ENCODE results near the gene HCFC1. TPM values are rescaled to one million over a fixed set of nuclear protein-coding genes. Genes with fewer than 3 reads are reported as not detected.
A peak's percentile ranks its signal among the peaks of the same experiment; 100 is the strongest.

Gene HCFC1
- total RNA-seq, 1 experiment from 2014 or later = 16.1 TPM

- in situ Hi-C loops (cut with HindIII; ENCODE audit: low sequenced_read_pairs) = no loop called here
Measured at GRCh38 chrX:153947009-153947769, 24.4 kb downstream of the HCFC1 start.

GRCh38 chrX:153945956-153946943 is 25.4 kb downstream of the HCFC1 start:
- no peak for DNase-seq (ENCODE audit: low spot score)
- in situ Hi-C loops (cut with HindIII; ENCODE audit: low sequenced_read_pairs) = no loop called here

More at GRCh38 chrX:153947009-153947769, 24.4 kb downstream of the HCFC1 start:
- DNase-seq (ENCODE audit: low spot score) = peak; percentile 67

GRCh38 chrX:153944800-153945150 is 26.8 kb downstream of the HCFC1 start:
- DNase-seq (ENCODE audit: low spot score) = no peak
- in situ Hi-C loops (cut with HindIII; ENCODE audit: low sequenced_read_pairs) = no loop called here

- in situ Hi-C loops (cut with HindIII; ENCODE audit: low sequenced_read_pairs) = no loop called here
- DNase-seq (ENCODE audit: low spot score) = no peak
Measured at GRCh38 chrX:153944140-153944799, 27.3 kb downstream of the HCFC1 start, which contains the start of gene RENBP. Gene RENBP, minus strand, starts transcription at chrX:153944643. Its CDS starts 33 bp downstream, at chrX:153944610.

- no peak for DNase-seq (ENCODE audit: low spot score)
- in situ Hi-C loops (cut with HindIII; ENCODE audit: low sequenced_read_pairs) = no loop called here
Measured at GRCh38 chrX:153941336-153942252, 30.0 kb downstream of the HCFC1 start.

- in situ Hi-C loops (cut with HindIII; ENCODE audit: low sequenced_read_pairs) = no loop called here
- no peak for DNase-seq (ENCODE audit: low spot score)
Measured at GRCh38 chrX:153939573-153939972, 32.0 kb downstream of the HCFC1 start.

GRCh38 chrX:153938226-153938786 is 33.3 kb downstream of the HCFC1 start:
- no peak for DNase-seq (ENCODE audit: low spot score)
- in situ Hi-C loops (cut with HindIII; ENCODE audit: low sequenced_read_pairs) = no loop called here

- in situ Hi-C loops (cut with HindIII; ENCODE audit: low sequenced_read_pairs) = no loop called here
Measured at GRCh38 chrX:153937056-153937455, 34.6 kb downstream of the HCFC1 start.

GRCh38 chrX:153935326-153935851 is 36.2 kb downstream of the HCFC1 start:
- in situ Hi-C loops (cut with HindIII; ENCODE audit: low sequenced_read_pairs) = no loop called here
- no peak for DNase-seq (ENCODE audit: low spot score)

More at GRCh38 chrX:153937056-153937455, 34.6 kb downstream of the HCFC1 start:
- DNase-seq (ENCODE audit: low spot score) = no peak

GRCh38 chrX:153934762-153935325 is 36.8 kb downstream of the HCFC1 start, which contains the start of gene NAA10:
Gene NAA10, minus strand, starts transcription at chrX:153935037. Its CDS starts 133 bp downstream, at chrX:153934904.
- peak; percentile 76 for DNase-seq (ENCODE audit: low spot score)
- in situ Hi-C loops (cut with HindIII; ENCODE audit: low sequenced_read_pairs) = no loop called here

- DNase-seq (ENCODE audit: low spot score) = no peak
- in situ Hi-C loops (cut with HindIII; ENCODE audit: low sequenced_read_pairs) = no loop called here
Measured at GRCh38 chrX:153934148-153934761, 37.4 kb downstream of the HCFC1 start.

- DNase-seq (ENCODE audit: low spot score) = no peak
- in situ Hi-C loops (cut with HindIII; ENCODE audit: low sequenced_read_pairs) = no loop called here
Measured at GRCh38 chrX:153933748-153934147, 37.9 kb downstream of the HCFC1 start.

- in situ Hi-C loops (cut with HindIII; ENCODE audit: low sequenced_read_pairs) = no loop called here
- no peak for DNase-seq (ENCODE audit: low spot score)
Measured at GRCh38 chrX:153932220-153932915, 39.2 kb downstream of the HCFC1 start.

GRCh38 chrX:153931748-153932147 is 39.9 kb downstream of the HCFC1 start:
- no peak for DNase-seq (ENCODE audit: low spot score)
- in situ Hi-C loops (cut with HindIII; ENCODE audit: low sequenced_read_pairs) = no loop called here

GRCh38 chrX:153931151-153931550 is 40.5 kb downstream of the HCFC1 start:
- in situ Hi-C loops (cut with HindIII; ENCODE audit: low sequenced_read_pairs) = no loop called here
- DNase-seq (ENCODE audit: low spot score) = no peak

GRCh38 chrX:153930011-153930910 is 41.4 kb downstream of the HCFC1 start:
- in situ Hi-C loops (cut with HindIII; ENCODE audit: low sequenced_read_pairs) = no loop called here
- no peak for DNase-seq (ENCODE audit: low spot score)
